Stimulated activated CD4-positive, alpha-beta T cell treated with anti-CD3 and anti-CD28 coated beads, Interleukin-2, amount 100 ng/mL, for 24 hours (primary cell): ENCODE results near the gene LINGO3.
"Not testable (repeated sequence)": the region's sequence is repeated elsewhere in the genome, so short reads cannot be mapped to it uniquely, and the experiment has no call there.

Experiments
- DNase-seq, 2 donors: peaks; one replicate each; pipeline ENCODE4 v3.0.0-alpha.2; 2020

The LINGO3 gene

DNA sequence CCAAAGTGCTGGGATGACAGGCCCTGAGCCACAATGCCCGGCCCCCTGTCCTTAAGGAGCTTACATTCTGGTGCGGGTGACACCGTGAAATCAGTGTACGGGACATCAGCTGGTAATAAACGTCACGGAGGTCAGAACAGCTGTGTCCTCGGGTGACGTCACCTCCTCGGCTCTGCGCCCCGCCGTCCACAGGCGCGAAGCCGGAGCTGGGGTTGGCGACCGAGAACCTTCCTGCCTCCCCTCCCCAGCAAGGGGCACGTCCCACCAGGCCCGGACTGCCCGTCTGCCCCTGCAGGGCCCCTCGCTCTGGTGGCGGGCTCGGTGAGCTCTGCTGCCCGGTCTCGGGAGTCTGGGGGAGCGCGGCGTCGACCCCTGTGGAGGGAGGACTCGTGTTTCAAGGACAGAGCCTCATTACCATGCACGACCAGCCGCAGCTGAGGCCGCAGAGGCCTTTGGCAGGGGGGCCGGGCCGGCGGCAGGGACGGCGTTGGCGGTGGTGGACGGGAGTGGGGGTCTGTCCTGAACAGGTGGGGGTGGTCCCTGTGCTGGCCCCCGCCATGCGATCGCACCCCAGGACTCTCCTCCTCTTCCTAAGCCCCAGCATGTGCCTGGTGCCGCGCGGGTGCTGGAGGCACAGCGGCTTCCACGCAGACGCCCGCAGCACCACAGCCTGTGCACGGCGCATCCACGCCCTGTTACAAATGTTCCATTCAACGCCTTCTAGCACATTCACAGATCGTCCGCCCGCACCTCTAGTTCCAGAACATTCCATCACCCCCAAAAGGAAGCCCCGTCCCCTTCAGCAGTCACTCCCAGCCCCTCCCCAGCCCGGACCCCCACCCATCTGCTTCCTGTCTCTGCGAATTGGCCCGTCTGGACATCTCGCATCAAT lies 5.4 kb downstream of the LINGO3 start:
- no peak for DNase-seq

DNA sequence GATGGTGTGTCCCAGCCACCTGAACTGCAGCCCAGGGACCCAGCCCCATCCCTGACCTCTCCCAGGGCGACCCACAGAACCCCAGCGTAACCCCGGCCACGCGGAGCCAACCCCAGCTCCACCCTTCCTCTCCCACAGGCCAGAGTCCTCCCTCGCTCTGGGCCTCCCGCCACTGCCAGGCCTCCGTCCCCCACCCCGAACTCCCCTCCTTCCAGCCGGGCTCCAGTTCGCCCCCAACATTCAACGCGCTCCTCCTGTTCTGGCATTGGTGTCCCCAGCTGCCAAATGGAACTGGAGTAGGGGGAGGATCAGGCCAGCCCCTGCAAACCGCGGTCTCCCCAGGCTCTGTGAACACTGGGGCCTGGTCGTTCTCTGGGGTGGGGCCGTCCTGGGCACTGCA lies 7.4 kb downstream of the LINGO3 start:
- no peak for DNase-seq

- DNase-seq: no peak
These were observed 11.8 kb downstream of the LINGO3 start for GRCh38 chr19:2296141-2296540.

GRCh38 chr19:2294687-2295335 lies 13.1 kb downstream of the LINGO3 start:
- DNase-seq: no peak

- no peak for DNase-seq
These were observed 16.7 kb downstream of the LINGO3 start for GRCh38 chr19:2291185-2291751.

DNA sequence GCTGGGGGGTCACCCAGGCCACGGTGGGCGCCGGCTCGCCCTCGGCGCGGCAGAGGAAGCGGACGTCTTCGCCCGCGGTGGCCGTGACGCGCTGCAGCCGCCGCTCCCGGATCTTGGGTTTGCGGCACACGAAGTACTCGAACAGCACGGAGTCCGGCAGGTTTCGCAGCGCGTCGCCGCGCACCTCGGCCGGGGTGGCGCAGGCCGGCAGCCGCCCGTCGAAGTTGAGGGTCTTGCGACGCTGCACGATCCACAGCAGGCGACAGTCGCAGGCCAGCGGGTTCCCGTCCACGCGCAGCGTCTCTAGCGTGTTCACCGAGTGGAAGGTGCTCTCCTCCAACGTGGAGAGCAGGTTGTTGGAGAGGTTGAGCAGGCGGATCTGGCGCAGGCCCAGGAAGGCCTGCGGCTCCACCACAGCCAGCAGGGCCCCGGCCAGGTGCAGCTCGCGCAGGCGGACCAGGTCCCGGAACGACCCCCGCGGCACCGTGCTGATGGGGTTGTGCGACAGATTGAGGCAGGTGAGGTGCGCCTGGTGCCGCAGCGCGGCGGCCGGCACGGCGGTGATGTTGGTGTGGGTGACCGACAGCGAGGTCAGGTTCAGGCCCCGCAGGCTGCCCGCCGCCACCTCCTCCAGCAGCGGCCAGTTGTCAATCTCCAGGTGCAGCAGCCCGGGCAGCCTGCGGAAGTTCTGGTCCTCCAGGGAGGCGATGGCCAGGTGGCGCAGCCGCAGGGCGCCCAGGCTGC lies 17.3 kb downstream of the LINGO3 start:
- DNase-seq: peak in 1 of 2 donors; percentile 39

- DNase-seq: peak; percentile 50 to 58
These were observed 18.1 kb downstream of the LINGO3 start for GRCh38 chr19:2289714-2290435.

GRCh38 chr19:2288818-2289713 lies 18.9 kb downstream of the LINGO3 start:
- no peak for DNase-seq

DNA sequence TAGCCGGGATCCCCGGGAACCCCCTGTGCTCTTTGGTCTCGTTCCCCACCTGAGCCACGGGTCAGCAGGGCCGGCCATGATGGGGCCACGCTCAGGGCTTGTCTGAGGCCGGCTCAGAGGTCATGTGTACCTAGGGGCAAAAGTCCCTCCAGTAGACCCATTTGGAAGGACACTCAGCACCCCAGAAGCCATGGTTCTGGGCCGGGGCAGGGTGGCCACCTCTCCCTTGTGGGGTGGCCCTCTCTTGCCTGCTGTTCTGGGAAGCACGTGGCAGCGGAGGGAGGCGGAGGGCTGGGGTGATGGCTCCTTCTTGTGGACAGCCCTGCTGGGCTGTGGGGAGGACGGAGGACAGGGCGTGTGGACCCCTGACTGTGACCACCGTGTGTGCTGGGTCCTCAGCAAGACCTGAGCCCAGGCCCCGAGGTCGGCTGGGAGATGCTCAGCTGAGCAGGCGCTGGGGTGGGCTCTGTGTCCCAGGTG lies 19.6 kb downstream of the LINGO3 start:
- DNase-seq: no peak

- no peak for DNase-seq
These were observed 20.2 kb downstream of the LINGO3 start for GRCh38 chr19:2287585-2288337.

DNA sequence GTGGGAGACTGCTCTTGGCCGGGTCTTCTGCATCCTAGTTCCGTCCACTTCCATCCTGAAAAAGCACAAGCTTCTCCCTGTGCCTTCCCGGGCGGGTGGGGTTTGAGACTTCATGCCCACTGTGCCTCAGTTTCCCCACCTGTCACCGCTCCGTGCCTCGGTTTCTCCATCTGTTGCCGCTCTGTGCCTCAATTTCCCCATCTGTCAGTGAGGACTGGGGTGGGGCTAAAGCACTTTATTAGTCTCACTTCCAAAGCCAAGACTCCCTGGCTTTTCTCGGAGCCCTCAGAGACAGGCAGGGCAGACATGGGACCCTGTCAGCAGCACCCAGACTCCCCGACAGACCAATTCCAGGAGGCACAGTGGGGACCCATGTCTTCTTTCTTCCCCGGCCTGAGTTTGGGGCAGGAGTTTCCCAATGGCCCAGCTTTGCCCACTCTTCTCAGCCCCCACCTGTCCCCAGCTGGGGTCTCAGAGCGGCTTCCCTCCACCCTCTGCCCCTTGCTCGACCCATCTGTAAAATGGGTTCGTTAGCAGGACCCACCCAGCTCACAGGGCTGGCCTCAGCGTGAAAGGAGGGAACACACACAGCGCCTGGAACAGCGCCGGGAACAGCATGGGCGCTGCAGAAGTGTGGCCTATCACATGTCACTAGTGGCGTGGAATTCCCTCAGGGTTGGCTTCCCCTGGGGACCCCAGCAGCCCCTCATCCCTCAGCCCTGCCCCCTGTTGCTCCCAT lies 21.4 kb downstream of the LINGO3 start:
- DNase-seq: no peak

DNA sequence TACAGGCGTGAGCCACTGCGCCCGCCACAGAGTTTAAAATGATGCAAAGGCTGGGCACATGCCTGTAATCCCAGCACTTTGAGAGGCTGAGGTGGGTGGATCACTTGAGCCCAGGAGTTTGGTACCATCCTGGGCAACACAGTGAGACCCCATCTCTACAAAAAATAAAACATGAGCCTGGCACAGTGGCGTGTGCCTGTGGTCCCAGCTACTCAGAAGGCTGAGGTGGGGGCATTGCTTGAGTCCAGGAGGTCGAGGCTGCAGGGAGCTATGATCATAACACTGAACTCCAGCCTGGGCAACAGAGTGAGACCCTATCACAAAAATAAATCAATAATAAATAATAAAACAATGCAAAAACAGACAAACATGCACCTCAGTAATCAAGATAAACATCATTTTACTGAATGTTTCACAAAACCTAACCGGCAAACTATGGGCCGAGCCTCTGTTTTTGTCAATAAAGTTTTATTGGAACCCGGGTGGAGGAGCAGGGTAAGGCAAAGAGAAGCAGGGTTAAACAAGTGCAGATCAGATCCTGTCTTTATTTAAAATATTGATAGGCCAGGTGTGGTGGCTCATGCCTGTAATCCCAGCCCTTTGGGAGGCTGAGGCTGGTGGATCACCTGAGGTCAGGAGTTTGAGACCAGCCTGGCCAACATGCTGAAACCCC lies 24.0 kb downstream of the LINGO3 start:
- DNase-seq: no peak

DNA sequence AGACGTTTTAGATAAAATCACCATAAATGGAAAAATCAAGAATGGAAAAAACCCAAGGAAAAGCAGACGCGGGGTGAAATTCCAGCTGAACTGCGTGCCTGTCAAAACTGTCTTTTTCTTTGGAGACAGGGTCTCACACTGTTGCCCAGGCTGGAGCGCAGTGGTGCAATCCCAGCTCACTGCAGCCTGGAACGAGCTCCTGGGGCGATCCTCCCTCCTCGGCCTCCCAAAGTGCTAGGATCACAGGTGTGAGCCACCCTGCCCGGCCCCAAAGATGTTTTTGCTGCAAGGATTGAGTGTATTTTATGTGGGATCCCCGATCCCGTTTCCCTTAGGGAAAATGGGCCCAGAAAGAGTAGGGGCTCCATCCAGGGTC lies 25.1 kb downstream of the LINGO3 start:
- DNase-seq: no peak

GRCh38 chr19:2282062-2282861 lies 25.7 kb downstream of the LINGO3 start, which contains the start of gene PEAK3:
Gene PEAK3 (minus strand): TSS chr19:2282175. CDS start chr19:2280931, 1,244 bp downstream.
- peak in 1 of 2 donors; percentile 40 for DNase-seq

DNA sequence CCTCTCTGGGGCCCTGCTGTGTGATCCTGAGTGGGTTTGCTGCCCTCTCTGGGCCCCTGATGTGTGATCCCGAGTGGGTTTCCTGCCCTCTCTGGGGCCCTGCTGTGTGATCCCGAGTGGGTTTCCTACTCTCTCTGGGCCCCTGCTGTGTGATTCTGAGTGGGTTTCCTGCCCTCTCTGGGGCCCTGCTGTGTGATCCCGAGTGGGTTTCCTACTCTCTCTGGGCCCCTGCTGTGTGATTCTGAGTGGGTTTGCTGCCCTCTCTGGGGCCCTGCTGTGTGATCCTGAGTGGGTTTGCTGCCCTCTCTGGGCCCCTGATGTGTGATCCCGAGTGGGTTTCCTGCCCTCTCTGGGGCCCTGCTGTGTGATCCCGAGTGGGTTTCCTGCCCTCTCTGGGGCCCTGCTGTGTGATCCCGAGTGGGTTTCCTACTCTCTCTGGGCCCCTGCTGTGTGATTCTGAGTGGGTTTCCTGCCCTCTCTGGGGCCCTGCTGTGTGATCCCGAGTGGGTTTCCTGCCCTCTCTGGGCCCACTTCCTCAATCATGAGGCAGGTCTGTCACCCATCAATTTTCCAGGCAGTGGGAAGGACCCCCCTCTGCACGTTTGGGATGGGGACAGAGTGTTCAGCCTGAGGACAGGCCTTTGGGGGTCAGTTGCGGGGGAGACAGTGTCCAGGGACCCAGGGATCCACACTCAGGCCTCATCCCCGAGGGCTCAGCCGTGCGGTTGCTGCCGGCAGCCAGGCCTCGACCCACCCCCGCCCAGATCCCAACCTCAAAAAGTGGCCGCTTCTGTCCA lies 26.5 kb downstream of the LINGO3 start:
- DNase-seq: not testable (repeated sequence)

DNA sequence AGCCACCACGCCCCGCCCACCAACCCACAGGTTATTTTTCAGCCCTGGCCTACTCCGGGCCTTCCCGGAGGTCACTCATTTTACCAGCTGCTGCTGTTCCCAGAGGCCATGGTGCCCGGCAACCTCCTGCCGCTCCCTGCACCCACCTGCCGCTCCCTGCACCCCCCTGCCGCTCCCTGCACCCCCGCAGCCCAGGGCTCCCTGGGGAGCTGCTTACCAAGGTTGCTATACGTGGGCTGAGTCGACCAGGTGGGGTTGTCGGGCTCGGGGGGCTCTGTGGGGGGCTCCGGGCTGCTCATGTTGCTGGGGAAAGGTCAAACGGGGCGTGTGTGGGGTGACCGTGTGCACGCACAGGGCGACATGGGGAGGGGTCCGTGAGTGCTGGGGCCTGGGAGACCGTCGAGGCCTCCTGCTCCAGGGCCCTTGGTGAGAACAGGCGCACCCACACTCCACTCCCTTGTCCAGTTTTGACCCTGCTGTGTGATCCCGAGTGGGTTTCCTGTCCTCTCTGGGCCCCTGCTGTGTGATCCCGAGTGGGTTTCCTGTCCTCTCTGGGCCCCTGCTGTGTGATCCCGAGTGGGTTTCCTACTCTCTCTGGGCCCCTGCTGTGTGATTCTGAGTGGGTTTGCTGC lies 27.2 kb downstream of the LINGO3 start:
- DNase-seq: no peak
